HG03159 (cell line): ENCODE results near the gene RASGRP4.
A peak's percentile ranks its signal among the peaks of the same experiment; 100 is the strongest.

Experiments
- ATAC-seq: cut with Tn5 transposase; IDR thresholded peaks from one replicate; pipeline ENCODE4 v1.9.1; 2021; ENCODE audit warnings: mild to moderate bottlenecking, moderate library complexity; ENCODE audit not compliant: unreplicated experiment

Gene RASGRP4

GRCh38 chr19:38391911-38392464 is 34.0 kb downstream of the RASGRP4 start:
- no peak for ATAC-seq

DNA sequence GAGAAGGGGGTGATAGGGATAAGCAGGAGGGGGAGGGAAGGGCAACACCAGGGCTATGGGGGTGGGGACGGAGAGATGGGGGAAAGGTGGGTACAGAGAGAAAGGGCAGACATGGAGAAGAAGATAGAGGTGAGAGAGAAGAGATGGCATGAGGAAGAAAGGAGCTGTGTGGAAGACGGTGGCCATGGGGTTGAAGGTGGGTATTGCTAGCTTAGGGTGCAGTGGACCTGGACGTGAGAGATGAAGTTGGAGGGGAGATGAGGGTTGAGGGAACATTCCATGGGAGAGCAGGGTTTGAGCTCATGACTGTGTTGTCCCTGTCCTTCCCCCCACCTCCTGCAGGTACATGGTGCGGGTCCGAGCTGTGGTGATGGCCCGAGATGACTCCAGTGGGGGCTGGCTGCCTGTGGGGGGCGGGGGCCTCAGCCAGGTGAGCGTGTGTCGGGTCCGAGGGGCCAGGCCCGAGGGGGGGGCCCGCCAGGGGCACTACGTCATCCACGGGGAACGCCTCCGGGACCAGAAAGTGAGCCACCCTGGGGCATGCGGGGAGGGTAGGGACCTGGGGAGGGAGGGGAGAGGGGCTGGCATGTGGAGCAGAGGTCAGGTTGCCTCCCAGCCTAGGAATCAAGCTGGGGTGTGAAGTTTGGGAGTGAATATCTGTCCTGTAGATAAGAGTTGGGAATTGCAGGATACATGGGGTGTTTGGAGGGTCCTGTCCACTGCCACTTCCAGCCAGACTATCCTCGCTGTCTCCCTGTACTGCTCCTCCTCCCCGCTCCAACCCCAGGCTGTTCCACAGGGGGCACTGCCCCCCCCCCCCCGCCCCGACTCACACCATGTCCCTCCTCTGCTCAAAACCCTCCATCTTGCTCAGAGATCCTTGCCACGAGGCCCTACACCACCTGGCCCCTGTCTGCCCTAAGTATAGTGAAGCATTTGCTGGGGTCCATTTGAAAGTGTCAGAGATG is 35.8 kb downstream of the RASGRP4 start:
- no peak for ATAC-seq

GRCh38 chr19:38389101-38389925 is 36.7 kb downstream of the RASGRP4 start:
- ATAC-seq: no peak

DNA sequence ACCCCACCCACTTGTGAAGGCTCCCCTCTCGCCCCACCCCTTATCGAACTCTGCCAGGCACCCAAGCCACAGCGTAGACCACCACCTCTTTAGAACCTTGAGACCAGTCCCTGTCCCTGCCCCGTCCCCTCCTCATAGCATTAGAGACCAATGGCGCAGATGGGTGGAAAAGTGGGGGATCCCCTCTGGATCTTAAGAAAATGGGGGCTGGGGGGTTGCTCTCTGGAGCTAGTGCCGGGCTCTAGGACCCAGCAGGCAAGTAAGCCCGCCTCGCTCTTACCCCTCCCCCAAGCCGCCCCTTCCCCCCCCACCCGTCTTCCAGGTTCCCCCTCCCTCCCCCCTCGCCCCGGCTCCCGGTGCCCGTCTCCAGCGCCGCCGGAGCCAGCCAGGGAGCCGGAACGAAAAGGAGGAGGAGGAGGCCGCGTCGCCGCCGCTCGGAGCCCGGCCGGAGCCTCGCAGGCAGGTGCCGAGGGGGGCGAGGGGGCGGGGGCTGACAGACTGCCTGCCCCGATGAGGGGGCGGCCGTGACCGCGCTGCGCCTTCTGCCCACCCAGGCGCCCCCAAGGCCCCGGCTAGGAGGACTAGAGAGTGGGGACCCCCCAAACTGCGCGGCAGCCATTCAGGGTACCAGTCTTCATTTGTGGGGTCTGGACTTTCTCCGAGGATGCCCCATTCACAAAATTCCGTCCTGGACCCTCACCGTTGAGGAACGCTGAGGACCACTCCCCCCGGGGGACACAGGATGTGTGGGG is 37.5 kb downstream of the RASGRP4 start, which contains the start of gene SPRED3:
Gene SPRED3 (plus strand): TSS at position 349 of the 752 bp plus-strand sequence. CDS start 1,606 bp downstream, outside the sequence.
- ATAC-seq: no peak

DNA sequence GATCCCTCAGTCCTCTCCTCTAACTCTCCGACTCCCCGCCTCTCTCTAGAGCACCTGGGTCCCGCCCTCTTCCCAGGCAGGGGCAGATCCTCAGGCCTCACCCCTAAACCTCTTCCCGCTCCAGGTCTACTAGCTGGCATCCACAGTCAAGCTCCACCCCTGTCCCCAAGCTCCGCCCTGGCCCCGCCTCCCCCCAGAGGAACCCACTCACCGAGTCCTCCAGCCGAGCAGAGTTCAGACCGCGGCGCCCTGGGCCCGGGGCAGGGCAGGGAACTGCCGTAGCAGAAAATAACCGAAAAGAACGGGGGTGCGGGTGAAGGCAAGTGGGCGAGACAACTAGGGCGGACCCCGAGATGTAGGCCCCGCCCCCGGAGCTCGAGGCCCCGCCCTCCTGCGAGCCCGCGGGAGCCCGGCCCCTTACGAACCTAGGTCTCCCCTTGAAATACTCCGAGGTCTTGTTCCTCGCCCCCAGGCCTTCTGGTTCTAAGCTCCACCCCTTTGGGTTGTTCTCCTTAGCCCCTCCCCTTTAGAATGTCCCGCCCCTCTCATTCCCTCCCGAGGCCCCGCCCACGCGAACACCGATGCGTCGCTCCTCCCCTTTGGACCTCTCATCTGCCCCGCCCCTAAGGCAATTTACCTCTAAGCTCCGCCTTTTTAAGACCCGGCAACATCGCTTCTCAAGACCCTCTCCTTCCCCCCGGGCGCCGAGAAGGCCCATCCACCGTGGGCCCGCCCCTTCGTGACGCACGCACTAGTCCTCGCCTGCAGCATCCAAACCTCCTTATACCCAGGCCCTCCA is 38.3 kb downstream of the RASGRP4 start, which contains the start of gene GGN:
Gene GGN (minus strand): TSS at position 485 of the 799 bp plus-strand sequence. CDS start 773 bp downstream, outside the sequence.
- peak; percentile 47 for ATAC-seq

GRCh38 chr19:38386971-38387549 is 39.0 kb downstream of the RASGRP4 start:
- no peak for ATAC-seq

DNA sequence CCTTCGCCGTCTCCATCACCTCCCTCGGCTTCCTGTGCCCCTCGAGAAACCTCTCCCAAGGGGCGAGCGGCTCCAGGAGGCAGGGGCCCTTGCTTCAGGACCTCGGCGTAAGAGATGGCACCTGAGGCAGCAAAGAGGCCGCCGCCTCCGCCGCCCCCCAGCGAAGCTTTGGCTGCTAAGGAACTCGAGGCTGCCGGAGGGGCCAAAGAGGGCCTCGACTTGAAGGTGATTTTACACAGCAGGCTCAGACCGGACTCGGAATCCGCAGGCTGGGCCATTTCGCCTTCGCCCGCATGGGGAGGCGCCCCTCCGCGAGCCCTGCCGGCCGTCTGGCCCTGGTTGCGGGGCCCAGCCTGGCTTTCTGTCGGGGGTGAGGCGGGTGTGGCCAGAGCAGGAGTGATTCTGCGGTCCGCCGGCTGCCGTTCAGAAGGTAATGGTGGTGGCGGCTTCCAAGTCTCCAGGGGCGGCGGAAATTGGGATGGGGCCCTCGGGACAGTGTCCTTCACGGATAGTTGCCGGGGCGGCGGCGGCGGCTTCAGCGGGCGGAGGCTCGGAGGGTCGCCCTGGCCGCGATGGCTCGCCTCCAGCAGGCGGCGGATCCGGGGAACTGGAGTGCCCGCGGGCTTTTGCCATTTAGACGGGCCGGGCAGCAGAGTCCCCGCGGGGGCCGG is 39.6 kb downstream of the RASGRP4 start:
- no peak for ATAC-seq

DNA sequence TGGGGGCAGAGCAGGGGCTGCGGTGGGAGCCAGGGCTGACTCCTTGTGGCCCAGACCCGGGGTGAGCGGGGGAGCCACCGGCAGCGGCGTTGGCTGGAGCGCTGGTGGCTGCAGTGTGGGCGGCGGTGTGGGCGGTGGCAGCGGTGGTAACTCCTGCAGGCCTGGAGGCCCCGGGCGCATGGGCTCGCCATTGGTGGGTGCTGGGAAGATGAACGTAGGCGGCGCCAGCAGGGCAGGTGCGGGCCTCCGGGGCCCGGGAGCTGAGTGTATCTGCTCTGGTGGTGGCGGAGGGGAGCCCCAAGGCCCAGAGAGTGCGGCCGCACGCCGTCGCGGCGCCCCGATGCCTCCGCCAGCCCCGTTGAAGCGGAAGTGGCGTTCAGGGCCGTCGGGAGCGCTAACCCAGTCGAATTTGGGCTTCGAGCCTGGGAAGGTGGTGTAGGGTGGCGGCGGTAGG is 40.2 kb downstream of the RASGRP4 start:
- ATAC-seq: no peak

- ATAC-seq: no peak
Observed at GRCh38 chr19:38385057-38385803, 40.8 kb downstream of the RASGRP4 start.

GRCh38 chr19:38384209-38385027 is 41.6 kb downstream of the RASGRP4 start:
- ATAC-seq: no peak

DNA sequence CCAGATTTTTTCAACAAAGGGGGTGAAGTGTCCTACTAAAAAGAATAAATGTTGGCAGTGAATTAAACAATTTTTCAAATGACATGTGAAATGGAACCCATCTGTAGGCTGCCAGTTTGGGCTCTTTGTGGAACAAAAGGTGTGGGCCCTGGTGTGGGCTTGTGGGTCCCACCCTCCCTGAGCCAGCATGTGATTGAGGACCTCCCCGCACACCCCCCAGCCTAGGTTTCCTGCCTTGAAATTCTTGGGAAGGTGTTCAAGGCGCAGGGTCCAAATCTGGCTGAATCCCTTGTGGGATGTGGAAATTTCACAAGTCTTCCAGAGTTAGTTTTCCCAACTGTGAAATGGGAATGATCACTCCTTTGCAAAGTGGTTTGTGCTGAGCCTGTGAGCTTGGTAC is 42.3 kb downstream of the RASGRP4 start:
- no peak for ATAC-seq

GRCh38 chr19:38383184-38383583 is 42.8 kb downstream of the RASGRP4 start:
- no peak for ATAC-seq

GRCh38 chr19:38381138-38381537 is 44.9 kb downstream of the RASGRP4 start:
- ATAC-seq: no peak

GRCh38 chr19:38378866-38379265 is 47.2 kb downstream of the RASGRP4 start:
- ATAC-seq: no peak

- ATAC-seq: no peak
Observed at GRCh38 chr19:38377052-38377451, 49.0 kb downstream of the RASGRP4 start.

- no peak for ATAC-seq
Observed at GRCh38 chr19:38376576-38376975, 49.4 kb downstream of the RASGRP4 start.

DNA sequence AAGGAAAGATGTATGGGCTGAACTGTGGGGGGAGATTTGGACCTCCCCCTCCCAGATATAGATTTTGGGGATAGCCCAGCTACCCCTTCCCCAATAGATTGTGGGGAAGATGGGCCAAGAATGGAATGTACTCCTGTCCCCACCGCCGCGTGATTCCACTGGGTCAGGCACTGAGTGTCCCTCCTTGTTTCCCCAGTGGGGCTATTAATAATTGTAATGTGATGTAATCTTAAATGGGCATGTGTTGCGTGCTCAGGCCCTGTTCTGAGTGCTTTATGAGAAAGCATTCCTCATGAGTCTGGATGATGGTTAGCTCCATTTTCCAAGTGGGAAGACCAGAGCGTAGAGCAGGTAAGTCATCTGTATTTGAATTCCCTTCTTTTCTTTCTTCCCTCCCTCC is 50.3 kb downstream of the RASGRP4 start:
- no peak for ATAC-seq
